HuH-7 (cell line): Measurements from ENCODE around the gene IRX4.

ENCODE experiments used
- DNase-seq: peaks from one replicate; pipeline ENCODE4 v3.0.0; 2011; ENCODE audit warnings: low spot score

Gene IRX4

DNA sequence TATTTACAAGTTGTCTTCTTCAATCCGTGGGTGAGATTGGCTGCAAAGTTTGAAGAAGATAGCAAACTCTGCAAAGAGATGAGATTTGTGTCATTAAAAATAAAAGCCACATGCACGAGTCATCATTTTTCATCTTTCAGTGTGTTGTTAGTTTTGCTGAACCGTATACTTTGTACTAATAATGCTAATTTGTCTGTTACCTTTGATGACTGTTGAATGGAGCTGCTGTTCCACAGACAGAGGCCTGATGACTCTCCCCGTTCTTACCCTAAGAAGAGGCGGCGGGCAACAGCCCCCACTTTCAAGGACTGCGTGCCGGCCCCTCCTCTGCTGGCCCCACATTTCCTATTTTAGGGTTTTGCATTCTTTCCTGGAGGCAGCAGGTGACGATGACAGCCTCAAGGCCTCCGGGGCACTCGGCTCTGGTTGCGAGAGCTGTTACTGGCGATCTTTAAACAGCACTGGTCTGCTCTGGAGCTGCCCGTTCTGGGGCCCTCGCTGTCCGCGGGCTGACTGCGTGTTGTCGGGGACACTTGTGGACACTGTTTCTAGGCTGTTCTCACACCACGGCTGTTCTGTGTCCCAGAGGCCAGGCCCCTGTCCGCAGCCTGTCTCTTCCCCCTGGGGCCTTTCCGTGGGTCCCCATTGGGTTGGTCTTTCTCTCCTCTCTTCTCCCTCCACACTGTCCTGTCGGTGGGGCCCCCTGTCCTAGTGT, 46.4 kb downstream of the IRX4 start:
- DNase-seq, result no peak

DNA sequence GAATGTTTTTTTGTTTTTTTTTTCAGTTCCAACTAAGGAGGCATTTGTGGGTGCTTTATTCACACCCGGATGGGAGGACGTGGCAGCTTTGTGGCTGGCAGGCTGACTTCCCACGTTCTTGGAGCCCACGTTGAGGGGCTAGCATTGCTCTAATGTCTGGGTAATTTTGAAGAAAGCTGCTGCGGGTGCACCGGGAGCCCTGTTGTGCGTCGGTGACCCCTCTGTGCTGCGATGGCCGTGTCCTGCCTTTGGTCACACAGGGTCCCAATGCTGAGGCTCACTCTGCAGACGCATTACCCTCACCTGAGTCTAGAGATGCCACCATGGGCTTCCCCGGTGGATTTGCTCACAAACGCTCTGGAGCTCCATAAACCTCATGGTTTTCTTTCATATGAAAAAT, 47.3 kb downstream of the IRX4 start:
- DNase-seq, result no peak

DNA sequence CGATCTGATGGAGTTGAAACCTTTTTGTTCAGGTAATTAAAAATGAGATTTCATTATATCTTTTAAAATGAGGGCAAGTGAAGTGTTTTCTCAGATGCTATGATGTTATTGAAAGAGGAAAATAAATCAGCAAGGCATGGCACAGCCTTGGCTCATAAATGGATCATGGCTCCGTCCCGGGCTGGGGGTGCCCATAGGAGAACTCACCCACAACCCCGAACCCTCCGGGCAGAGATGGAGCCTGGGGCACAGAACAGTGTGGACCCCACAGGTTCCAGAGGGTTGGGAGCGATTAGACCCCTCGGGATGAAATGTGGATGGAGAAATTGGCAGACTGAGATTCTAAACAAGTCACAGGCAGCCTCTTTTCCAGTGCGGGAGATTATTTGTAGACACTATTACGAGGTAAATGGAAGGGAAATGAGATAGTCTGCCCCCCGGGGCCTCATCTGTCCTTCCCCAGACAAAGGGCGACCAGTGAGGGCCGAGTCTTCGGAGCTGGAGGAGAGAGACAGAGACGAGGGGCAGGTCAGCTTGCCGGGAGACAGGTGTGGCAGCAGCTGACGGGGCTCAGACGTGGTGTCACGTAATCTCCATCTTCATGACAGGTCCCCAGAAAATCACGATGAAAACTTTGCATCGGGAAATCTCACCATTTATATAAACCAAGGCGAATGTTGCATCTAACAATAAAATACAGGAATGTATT, 47.9 kb downstream of the IRX4 start:
- no peak for DNase-seq

DNA sequence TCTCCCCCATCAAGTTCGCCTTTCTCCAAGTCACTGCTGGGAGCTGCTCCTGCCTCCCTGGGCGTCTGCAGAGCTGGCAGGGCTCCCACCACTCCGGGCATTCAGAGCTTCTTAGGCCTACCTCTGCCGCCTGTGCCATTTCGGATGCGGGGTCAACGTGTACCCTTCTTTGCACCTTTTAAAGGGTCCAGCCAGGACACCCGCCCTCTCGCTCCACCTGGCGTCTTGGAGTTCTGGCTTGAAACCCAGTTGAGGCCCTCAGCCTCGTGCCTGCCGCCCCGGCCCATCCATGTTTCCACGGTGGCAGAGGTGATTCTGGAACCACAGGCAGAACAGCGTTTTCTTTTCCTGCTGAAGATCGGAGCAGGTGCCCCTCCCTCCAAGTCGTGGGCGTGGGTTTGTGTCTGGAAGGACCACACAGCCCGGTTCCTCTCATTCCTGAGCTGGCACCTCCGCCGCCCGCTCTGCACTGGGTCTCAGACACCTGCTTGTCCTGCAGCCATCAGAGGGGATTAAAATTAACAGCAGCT, 48.6 kb downstream of the IRX4 start:
- DNase-seq, result no peak

DNA sequence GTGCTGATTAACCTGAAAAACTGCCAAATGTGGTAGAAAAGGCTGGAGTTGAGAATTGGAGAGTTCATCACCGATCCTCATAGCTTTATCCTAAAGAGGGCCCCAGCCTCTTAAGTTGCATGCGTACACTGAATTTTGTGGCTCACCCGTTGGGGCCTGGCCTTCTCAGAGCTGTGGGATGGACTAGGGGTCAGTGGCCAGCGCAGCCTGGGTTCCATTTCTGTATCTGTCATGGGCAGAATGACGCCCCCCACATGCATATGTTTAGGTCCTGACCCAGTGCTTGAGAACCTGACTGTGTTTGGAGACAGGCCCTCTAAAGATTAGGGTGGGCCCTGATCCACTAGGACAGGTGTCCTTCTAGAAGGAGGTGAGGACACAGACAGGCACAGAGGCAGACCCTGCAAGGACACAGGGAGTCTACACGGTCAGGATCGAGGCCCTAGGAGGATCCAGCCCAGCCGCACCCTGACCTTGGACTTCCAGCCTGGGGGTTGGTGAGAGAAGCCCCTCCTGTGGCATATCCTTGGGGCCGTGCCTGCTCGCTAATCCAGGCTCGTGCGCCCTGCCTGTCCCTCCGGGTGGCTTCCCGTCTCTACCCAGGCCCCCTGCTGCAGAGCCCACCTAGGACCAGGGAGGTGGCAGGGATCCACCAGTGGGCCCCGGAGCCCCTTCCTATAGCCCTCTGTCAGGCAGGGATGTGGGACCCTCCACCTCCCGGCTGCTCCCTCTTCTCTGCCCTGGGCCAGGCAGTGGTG, 49.3 kb downstream of the IRX4 start:
- no peak for DNase-seq

DNA sequence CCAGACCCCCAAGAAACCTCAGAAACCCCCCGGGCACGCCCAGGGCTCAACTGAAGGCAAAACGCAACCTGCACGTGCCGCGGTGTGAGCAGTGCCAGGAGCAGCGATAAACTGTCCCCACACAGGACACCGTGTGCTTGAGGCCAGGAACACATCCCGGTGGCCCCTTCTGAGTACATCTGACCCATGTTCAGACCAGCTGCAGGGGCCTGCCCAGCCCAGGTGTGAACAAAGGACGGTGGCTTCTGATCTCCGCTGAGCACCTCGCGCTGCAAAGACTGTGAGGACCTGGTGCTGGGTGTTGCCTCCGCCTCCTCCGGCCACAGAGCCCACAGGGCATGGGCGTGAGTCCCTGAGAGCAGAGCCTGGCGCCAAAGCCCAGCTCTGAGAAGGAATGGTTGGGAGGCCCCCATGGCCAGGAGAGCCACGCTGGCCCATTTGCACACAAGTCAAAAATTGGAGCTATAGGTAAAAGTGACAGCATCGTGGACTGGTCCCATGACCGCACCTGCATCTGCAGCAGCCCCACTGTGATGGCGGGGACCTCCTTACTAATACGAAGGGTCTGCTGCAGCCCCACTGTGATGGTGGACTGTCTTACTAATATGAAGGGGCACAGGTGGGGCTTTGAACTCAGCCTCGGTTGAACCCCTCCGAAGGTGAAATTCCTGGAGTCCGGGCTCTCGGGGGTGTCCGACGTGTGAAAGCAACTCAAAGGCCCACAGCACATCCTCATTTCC, 50.0 kb downstream of the IRX4 start:
- no peak for DNase-seq

DNA sequence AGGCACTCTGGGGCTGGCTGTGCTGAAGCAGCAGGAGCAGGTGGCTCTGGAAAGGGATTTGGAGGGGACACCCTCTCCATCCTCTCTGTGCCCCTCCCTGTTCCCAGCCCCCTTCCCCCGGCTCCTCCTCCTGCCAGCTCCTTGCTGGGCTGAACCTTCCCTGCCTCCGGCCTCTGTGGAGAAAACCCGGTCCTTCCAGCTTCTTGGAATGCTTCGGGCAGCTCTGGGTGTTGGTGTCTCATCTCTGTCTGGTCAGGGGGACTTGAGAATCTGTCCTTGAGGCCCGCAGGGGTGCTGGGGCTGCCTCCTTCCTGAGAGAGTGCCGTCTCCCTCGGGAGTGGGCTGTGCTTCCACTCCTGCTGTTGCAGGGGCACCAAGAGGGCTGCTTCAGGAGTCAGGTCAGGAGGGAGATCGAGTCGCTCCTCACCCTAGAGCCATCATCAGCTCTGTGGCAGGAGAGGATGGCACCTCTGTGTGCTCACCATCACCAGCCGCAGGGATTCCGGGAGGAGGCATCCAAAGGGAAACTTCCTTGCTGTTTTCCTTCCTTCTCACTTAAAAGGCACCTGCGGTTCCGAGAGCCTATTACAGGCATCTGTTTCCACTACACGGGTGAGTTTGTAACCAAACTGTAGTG, 50.9 kb downstream of the IRX4 start:
- no peak for DNase-seq

DNA sequence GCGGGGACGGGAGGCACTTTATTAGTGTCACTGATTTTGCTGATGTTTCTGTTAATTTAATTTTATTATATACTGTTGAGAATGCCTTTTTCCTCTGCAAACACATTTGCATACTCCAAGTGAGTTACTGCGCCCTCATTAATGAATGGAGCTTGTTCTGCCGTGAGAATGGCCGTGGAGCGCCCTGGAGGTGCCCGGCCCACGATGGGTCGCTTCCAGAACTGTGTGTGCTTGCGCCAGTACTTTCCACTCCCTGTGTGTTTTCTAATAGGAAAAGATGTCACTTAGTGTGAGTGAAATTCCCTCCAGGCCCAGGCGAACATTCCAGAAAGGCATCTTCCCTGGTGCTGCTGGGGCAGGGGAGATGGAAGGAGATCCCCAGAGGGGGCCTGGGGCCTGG, 51.5 kb downstream of the IRX4 start:
- DNase-seq, result no peak

DNA sequence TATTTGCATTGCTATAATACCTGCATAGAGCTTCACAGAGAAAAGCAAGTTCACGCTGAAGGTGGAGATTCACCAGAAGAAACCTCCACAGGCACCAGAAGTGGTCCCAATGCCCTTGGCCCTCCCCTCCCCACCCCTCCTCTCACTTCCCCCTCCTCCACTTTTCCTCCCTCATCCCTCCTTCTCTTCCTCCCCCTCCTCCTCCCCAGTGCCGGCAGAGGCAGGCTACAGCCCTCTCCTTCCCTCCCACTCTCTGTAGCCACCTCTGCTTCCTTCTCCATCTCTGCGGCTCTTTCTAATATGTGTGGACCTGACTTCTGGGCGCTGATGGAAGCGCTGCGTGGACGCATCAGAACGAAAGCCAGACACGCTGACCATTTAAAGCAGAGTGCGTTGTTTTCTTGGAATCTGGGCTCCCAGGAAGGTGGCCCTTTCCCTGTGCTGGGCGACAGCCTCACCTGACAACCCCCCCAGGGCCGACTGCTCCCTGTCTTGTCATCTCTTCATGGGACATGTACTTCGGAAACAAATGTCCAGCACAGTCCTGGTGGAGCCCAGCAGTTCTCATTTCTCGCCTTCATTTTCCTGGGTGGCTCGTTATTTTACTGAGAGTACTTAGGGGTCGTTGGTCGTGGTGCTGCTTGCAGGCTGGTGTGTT, 52.0 kb downstream of the IRX4 start:
- no peak for DNase-seq

DNA sequence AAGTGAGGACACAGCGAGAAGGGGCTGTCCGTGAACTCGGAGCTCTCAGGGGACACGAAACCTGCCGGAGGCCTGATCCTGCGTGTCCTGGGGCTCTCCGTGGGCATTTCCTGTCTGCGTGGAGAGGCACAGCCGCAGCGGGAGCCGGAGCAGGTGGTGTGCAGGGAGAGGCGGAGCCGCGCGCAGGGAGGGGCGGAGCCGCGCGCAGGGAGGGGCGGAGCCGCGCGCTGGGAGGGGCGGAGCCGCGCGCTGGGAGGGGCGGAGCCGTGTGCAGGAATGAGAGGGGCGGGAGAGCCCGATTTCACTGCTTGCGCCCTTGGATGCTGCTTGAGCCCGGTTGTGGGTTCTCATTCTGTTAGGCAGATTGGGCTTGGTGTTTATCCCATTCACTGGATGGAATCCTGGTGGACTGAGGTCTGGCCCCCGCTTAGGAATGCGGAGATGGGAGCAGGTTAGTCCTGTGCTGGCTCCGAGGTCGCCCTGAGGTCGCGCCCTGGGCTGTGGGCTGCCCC, 54.8 kb downstream of the IRX4 start:
- no peak for DNase-seq
